ENCODE data around the gene CEND1. TPM values are rescaled to one million over a fixed set of nuclear protein-coding genes. Genes with fewer than 3 reads are reported as not detected.

Gene CEND1
- total and polyA plus RNA-seq, 2 experiments from 2014 or later = not detected

- TF ChIP-seq EZH2phosphoT487 (IDR thresholded peaks at IDR 0.05; ENCODE audit: low read depth, severe bottlenecking, unreplicated experiment) (no peak), EZH2 (IDR thresholded peaks at IDR 0.05; ENCODE audit: borderline replicate concordance) (no peak)
- TF ChIP-seq, protein P1, sequence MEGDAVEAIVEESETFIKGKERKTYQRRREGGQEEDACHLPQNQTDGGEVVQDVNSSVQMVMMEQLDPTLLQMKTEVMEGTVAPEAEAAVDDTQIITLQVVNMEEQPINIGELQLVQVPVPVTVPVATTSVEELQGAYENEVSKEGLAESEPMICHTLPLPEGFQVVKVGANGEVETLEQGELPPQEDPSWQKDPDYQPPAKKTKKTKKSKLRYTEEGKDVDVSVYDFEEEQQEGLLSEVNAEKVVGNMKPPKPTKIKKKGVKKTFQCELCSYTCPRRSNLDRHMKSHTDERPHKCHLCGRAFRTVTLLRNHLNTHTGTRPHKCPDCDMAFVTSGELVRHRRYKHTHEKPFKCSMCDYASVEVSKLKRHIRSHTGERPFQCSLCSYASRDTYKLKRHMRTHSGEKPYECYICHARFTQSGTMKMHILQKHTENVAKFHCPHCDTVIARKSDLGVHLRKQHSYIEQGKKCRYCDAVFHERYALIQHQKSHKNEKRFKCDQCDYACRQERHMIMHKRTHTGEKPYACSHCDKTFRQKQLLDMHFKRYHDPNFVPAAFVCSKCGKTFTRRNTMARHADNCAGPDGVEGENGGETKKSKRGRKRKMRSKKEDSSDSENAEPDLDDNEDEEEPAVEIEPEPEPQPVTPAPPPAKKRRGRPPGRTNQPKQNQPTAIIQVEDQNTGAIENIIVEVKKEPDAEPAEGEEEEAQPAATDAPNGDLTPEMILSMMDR (IDR thresholded peaks at IDR 0.05; ENCODE audit: poor library complexity) = no peak
- H3K27ac ChIP-seq = peak overlapping the region; percentile 94
- H2AFZ ChIP-seq = peak overlapping the region; percentile 98
- DNase-seq (ENCODE audit: low spot score) = no peak
- H3K79me2 ChIP-seq = peaks cover 55% of the 10 kb centered on the region
- no peaks in the 10 kb centered on the region for H3K36me3 ChIP-seq (replicated peaks; ENCODE audit: insufficient read depth, low read depth)
- peak overlapping the region; percentile 86 for H3K4me3 ChIP-seq
- H4K20me1 ChIP-seq (ENCODE audit: insufficient read depth, poor library complexity, severe bottlenecking) = peaks cover 18% of the 10 kb centered on the region
- peaks cover 16% of the 10 kb centered on the region for H3K4me1 ChIP-seq (ENCODE audit: insufficient read depth)
- H3K27me3 ChIP-seq = no peaks in the 10 kb centered on the region
- 8% methylated on average over 18 of the region's 18 CpGs for WGBS (ENCODE audit: low lambda C conversion rate, missing lambda C conversion rate)
- H3K9me3 ChIP-seq (ENCODE audit: low read depth) = no peaks in the 10 kb centered on the region
- H3K4me2 ChIP-seq = peak overlapping the region; percentile 99
- H3K9me2 ChIP-seq (replicated peaks; ENCODE audit: insufficient read depth) = no peaks in the 10 kb centered on the region
These were observed 41.9 kb downstream of the CEND1 start for GRCh38 chr11:748007-748359.

DNA sequence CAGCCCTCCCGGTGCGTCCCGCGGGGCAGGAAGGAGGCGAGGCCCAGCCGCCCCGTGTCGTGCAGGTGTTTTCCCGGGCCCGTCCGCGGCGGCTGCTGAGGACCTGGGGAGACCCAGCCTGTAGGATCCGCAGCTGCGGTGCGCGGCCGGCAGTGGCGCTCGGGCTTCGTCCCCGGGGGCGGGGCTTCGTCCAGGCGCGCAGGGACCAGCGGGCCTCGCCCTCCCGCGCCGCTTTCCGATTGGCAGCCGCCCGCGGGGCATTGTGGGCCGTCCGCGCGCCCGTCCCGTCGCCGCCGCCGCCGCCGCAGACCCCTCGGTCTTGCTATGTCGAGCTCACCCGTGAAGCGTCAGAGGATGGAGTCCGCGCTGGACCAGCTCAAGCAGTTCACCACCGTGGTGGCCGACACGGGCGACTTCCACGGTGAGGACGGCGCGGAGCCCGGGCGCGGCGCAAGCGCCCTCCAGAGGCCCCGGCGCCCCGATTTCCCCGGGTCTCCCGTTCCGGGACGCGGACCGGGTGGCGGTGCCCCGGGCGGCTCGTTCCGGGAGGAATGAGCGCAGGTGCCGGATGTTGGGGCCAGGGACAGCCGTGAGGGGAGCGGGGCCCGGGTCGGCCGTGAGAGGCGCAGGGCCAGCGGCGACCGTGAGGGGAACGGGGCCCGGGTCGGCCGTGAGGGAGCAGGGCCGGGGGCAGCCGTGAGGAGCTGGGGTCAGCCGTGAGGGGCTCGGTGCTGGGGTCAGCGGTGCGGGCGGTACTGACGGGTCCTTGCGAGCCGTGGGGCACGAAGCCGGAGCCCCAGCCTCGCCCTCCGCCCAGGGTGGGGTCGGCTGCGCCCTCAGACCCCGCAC lies 42.5 kb downstream of the CEND1 start, which contains the start of gene TALDO1:
TALDO1 (plus strand) TSS at position 307 of the 849 bp plus-strand sequence; CDS start at position 325, 18 bp downstream.
- Histone ChIP-seq H3K4me2 (peak within 1 kb of the TSS; percentile 99), H3K9me2 (replicated peaks; ENCODE audit: insufficient read depth) (no peaks in the 10 kb centered on the region), H3K9me3 (ENCODE audit: low read depth) (no peaks in the 10 kb centered on the region), H3K4me1 (ENCODE audit: insufficient read depth) (peaks cover 16% of the 10 kb centered on the region), H3K4me3 (peak within 1 kb of the TSS; percentile 91), H4K20me1 (ENCODE audit: insufficient read depth, poor library complexity, severe bottlenecking) (peaks cover 12% of the 10 kb centered on the region), H3K36me3 (replicated peaks; ENCODE audit: insufficient read depth, low read depth) (no peaks in the 10 kb centered on the region), H3K27ac (peak within 1 kb of the TSS; percentile 94), H3K79me2 (peaks cover 49% of the 10 kb centered on the region), H2AFZ (peak within 1 kb of the TSS; percentile 98), H3K27me3 (no peaks in the 10 kb centered on the region)
- peak; percentile 97 for DNase-seq (ENCODE audit: low spot score)
- 3% methylated on average over 71 of the region's 112 CpGs for WGBS (ENCODE audit: low lambda C conversion rate, missing lambda C conversion rate)
- TF ChIP-seq, protein P1 (IDR thresholded peaks at IDR 0.05; ENCODE audit: poor library complexity) = peak; percentile 19
- no peak for TF ChIP-seq EZH2 (IDR thresholded peaks at IDR 0.05; ENCODE audit: borderline replicate concordance)
- TF ChIP-seq EZH2phosphoT487 (IDR thresholded peaks at IDR 0.05; ENCODE audit: low read depth, severe bottlenecking, unreplicated experiment) = no peak

DNA sequence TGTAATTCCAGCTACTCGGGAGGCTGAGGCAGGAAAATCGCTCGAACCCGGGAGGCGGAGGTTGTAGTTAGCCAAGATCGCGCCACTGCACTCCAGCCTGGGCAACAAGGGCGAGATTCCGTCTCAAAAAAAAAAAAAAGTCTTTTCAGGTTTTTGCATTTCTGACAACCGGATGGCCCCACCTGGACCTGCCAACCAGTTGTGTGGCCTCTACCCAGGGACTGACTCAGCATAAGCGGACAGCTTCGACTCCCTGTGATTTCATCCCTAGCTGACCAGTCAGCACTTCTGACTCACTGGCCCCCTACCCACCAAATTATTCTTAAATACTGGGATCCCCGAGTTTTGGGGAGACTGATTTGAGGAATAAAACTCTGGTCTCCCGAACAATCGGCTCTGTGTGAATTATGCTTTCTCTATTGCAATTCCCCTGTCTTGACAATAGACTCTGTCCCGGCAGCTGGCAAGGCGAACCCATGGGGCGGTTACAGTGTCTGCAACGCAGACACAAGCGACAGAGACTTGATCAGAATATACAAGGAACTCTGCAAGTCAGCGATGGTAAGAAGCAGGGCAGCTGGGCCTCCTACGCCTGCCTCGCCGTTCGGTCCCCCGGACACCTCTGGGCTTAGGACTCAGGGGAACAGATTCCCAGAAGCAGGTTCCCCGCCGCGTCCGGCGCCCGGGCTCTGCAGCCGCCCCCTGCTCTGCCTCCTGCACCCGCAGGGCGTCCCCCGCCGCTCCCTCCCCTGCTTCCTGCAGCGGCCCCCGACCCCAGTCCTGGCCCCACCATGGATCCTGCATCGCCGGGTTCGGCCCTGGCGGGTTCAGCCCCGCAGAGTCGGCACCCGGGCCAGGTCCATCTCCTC lies 43.4 kb downstream of the CEND1 start:
- peak overlapping the region; percentile 91 for H3K4me3 ChIP-seq
- peaks cover 12% of the 10 kb centered on the region for H4K20me1 ChIP-seq (ENCODE audit: insufficient read depth, poor library complexity, severe bottlenecking)
- TF ChIP-seq, protein P1 (IDR thresholded peaks at IDR 0.05; ENCODE audit: poor library complexity) = no peak
- TF ChIP-seq EZH2phosphoT487 (IDR thresholded peaks at IDR 0.05; ENCODE audit: low read depth, severe bottlenecking, unreplicated experiment) (no peak), EZH2 (IDR thresholded peaks at IDR 0.05; ENCODE audit: borderline replicate concordance) (no peak)
- no peaks in the 10 kb centered on the region for H3K36me3 ChIP-seq (replicated peaks; ENCODE audit: insufficient read depth, low read depth)
- no peaks in the 10 kb centered on the region for H3K9me2 ChIP-seq (replicated peaks; ENCODE audit: insufficient read depth)
- no peaks in the 10 kb centered on the region for H3K9me3 ChIP-seq (ENCODE audit: low read depth)
- H3K27ac ChIP-seq = peak overlapping the region; percentile 78
- no peak for DNase-seq (ENCODE audit: low spot score)
- no peaks in the 10 kb centered on the region for H3K27me3 ChIP-seq
- peaks cover 42% of the 10 kb centered on the region for H3K79me2 ChIP-seq
- H3K4me1 ChIP-seq (ENCODE audit: insufficient read depth) = peaks cover 16% of the 10 kb centered on the region
- 27% methylated on average over 34 of the region's 46 CpGs for WGBS (ENCODE audit: low lambda C conversion rate, missing lambda C conversion rate)
- peak overlapping the region; percentile 99 for H3K4me2 ChIP-seq
- peak overlapping the region; percentile 80 for H2AFZ ChIP-seq

Measured in hepatocyte (in vitro differentiated cells).